Astrocyte (in vitro differentiated cells and primary cell): ENCODE data around the gene ALK.

Experiments used
- CTCF ChIP-seq: IDR thresholded peaks from 2 replicates; pipeline ENCODE4 v1.5.1; 2011; ENCODE audit warnings: low read depth, mild to moderate bottlenecking, inconsistent platforms, low read length, moderate library complexity; ENCODE audit not compliant: insufficient read depth
- EZH2 ChIP-seq: IDR thresholded peaks from 2 replicates; pipeline ENCODE4 v1.6.1; 2012; ENCODE audit warnings: mild to moderate bottlenecking, low read length, inconsistent platforms; ENCODE audit not compliant: insufficient read depth

GRCh38 chr2:29220506-29221270, 700.7 kb downstream of the ALK start:
- TF ChIP-seq CTCF (no peak), EZH2 (no peak)
